ENCODE results near the gene SCN8A.

The SCN8A gene

DNA sequence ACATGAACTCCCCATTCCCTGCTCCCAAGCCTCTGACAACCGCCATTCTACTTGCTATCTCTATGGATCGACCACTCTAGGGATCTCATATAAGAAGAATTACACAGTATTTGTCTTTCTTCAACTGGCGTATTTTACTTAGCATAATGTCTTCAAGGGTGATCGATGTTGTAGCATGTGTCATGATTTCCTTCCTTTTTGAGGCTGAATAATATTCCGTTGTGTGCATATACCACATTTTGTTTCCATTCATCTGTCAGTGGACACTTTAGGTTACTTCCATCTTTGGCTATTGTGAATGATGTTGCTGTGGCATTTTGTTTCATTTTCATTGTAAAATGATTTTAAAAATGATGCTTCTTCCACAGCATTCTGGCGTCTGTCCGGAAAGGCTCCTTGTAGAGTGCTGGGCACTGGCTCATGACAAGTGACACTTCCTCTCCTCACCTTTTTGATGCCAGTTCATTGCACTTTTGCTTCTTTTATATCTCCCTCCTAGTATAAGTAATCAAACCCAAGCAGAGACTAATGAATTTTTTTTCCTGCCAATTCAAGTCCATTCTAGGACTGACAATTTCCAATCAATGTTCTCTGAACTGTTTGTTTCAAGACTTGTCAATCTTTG, 39.3 kb downstream of the SCN8A start:
- Mint-ChIP-seq H3K27me3 (ENCODE audit: low read depth) (no peaks in the 10 kb centered on the region), H3K27ac (no peak overlapping the region), H3K9me3 (peaks cover 3% of the 10 kb centered on the region), H3K36me3 (ENCODE audit: low read depth) (no peaks in the 10 kb centered on the region), H3K4me3 (no peak overlapping the region), H3K4me1 (no peaks in the 10 kb centered on the region)
- TF ChIP-seq, protein P1, sequence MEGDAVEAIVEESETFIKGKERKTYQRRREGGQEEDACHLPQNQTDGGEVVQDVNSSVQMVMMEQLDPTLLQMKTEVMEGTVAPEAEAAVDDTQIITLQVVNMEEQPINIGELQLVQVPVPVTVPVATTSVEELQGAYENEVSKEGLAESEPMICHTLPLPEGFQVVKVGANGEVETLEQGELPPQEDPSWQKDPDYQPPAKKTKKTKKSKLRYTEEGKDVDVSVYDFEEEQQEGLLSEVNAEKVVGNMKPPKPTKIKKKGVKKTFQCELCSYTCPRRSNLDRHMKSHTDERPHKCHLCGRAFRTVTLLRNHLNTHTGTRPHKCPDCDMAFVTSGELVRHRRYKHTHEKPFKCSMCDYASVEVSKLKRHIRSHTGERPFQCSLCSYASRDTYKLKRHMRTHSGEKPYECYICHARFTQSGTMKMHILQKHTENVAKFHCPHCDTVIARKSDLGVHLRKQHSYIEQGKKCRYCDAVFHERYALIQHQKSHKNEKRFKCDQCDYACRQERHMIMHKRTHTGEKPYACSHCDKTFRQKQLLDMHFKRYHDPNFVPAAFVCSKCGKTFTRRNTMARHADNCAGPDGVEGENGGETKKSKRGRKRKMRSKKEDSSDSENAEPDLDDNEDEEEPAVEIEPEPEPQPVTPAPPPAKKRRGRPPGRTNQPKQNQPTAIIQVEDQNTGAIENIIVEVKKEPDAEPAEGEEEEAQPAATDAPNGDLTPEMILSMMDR (IDR thresholded peaks at IDR 0.05; ENCODE audit: unreplicated experiment in 3 of 3) = no peak

DNA sequence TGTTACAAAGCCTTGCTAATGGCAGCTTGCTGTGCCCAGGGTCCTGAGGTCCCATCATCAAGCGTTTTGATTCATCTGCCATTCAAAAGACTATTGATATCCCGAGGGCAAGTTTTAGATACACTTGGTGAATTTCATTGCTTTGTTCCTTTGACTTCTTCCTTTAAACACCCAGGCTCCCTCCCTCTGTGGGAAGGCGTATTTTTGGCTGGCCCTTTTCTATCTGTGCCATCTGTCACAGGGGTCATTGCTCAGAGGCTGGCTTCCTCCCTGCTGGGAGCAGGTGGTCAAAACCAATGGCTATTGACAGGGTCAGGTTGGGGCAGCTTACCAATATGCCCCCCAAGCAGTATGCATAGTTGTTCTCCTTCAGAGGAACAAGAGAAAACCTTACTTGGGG, 40.0 kb downstream of the SCN8A start:
- Mint-ChIP-seq H3K36me3 (ENCODE audit: low read depth) (no peaks in the 10 kb centered on the region), H3K27me3 (ENCODE audit: low read depth) (no peaks in the 10 kb centered on the region), H3K4me1 (no peaks in the 10 kb centered on the region), H3K9me3 (peaks cover 5% of the 10 kb centered on the region), H3K27ac (no peak overlapping the region), H3K4me3 (no peak overlapping the region)
- TF ChIP-seq, protein P1 (IDR thresholded peaks at IDR 0.05; ENCODE audit: unreplicated experiment in 3 of 3) = no peak

DNA sequence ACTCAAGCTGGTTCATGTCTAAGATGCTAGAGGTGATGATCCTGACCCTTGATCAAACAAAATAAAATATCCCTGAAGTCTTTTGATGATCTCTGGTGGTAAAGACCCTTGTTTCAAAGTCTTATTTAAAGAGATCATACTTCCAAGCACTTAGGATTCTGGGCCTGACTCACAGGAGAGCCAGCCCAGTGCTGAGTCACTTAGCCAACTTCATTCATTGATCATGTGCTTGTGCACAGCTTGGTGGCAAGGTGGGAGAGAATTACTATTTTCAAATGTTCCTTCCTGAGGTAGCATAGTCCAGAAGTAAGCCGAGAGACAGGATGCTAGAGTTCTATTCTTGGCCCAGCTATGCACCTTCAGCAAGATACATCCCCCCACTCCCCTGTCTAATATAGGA, 40.6 kb downstream of the SCN8A start:
- Mint-ChIP-seq H3K4me1 (no peaks in the 10 kb centered on the region), H3K9me3 (peaks cover 7% of the 10 kb centered on the region), H3K36me3 (ENCODE audit: low read depth) (no peaks in the 10 kb centered on the region), H3K27ac (no peak overlapping the region), H3K4me3 (no peak overlapping the region), H3K27me3 (ENCODE audit: low read depth) (no peaks in the 10 kb centered on the region)
- TF ChIP-seq, protein P1 (IDR thresholded peaks at IDR 0.05; ENCODE audit: unreplicated experiment in 3 of 3) = no peak

DNA sequence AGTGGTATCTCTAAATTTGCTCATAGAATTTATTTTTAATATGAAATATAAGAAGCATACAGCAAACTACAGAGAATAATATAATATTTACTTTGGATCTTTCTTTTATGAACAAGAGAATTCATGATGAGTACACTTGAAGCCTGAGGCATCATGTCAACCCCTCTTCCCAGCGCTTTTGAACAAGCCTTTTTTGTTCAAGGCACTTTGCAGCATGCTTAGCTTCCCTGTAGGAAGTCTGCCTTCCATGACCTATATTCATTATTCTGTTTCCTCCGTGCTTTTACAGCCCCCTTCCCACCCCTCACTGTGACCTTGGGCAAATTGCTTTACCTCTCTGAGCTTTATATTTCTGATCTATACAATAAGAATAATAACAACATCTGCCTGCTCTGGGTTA, 41.6 kb downstream of the SCN8A start:
- no peaks in the 10 kb centered on the region for H3K4me1 Mint-ChIP-seq
- H3K27ac Mint-ChIP-seq = no peak overlapping the region
- H3K27me3 Mint-ChIP-seq (ENCODE audit: low read depth) = no peaks in the 10 kb centered on the region
- TF ChIP-seq, protein P1 (IDR thresholded peaks at IDR 0.05; ENCODE audit: unreplicated experiment in 3 of 3) = no peak
- no peak overlapping the region for H3K4me3 Mint-ChIP-seq
- no peaks in the 10 kb centered on the region for H3K36me3 Mint-ChIP-seq (ENCODE audit: low read depth)
- H3K9me3 Mint-ChIP-seq = peaks cover 15% of the 10 kb centered on the region

DNA sequence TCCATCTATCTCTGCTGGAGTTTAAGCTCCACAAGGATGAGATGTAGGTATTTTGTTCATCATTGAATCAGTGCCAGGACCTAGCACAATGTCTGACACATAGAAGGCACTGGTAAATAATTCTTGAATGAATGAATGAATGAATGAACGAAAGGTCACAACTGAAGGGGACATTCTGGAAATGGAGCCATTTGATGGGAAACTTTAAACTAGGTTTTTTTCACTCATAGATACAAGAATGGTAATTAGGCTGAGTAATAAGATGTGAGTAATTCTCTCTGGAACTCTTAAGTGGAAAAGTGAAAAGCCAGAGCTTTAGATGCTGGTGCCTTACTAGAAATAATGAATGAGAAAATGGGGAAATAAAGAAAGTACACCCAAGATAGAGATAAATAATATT, 44.3 kb downstream of the SCN8A start:
- Mint-ChIP-seq H3K4me1 (no peaks in the 10 kb centered on the region), H3K9me3 (peaks cover 28% of the 10 kb centered on the region), H3K36me3 (ENCODE audit: low read depth) (peaks cover 3% of the 10 kb centered on the region), H3K27me3 (ENCODE audit: low read depth) (no peaks in the 10 kb centered on the region), H3K27ac (no peak overlapping the region), H3K4me3 (no peak overlapping the region)
- TF ChIP-seq, protein P1 (IDR thresholded peaks at IDR 0.05; ENCODE audit: unreplicated experiment in 3 of 3) = no peak

DNA sequence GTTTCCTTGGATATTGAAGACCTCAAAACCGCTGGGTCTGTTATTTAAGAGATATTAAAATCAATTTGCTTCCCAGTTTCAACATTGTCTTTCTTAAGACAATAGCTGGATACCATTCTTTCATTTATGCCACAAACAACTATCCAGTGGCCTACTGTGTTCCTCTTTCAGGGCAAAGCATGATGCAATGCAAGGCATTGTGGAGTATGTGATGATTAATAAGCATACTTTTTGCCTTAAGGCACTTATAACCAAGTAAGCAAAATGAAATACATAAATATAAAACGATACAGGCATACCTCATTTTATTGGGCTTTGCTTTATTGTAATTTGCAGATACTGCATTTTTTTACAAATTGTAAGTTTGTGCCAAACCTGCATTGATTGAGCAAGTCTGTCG, 45.5 kb downstream of the SCN8A start:
- Mint-ChIP-seq H3K27ac (no peak overlapping the region), H3K9me3 (peaks cover 28% of the 10 kb centered on the region), H3K4me1 (no peaks in the 10 kb centered on the region), H3K27me3 (ENCODE audit: low read depth) (peaks cover 4% of the 10 kb centered on the region), H3K36me3 (ENCODE audit: low read depth) (peaks cover 3% of the 10 kb centered on the region), H3K4me3 (no peak overlapping the region)
- TF ChIP-seq, protein P1 (IDR thresholded peaks at IDR 0.05; ENCODE audit: unreplicated experiment in 3 of 3) = no peak
